ENCODE measurements around the gene UBLCP1. TPM values are rescaled to one million over a fixed set of nuclear protein-coding genes. Genes with fewer than 3 reads are reported as not detected.

The UBLCP1 gene
- total and polyA plus RNA-seq, 2 of the 13 experiments (the other 11 are each of a cell fraction or from before 2014, with no cell fraction given): 6.5 to 12.6 TPM

- TF ChIP-seq ZNF512B (CRISPR knock-in tag; IDR thresholded peaks at IDR 0.05; ENCODE audit: borderline replicate concordance) (no peak), GATA4 (IDR thresholded peaks at IDR 0.05; ENCODE audit: borderline replicate concordance, low read depth) (no peak), RNF2 (conservative IDR thresholded peaks at IDR 0.05; ENCODE audit: low read depth) (no peak), HNF4G (IDR thresholded peaks at IDR 0.05; ENCODE audit: borderline replicate concordance, low read depth, low read length) (no peak), HNF4G (CRISPR knock-in tag; IDR thresholded peaks at IDR 0.05; ENCODE audit: borderline replicate concordance, low read depth) (0 out of 2 replicates have a peak, but pooled peaks have one; percentile 2), NONO (IDR thresholded peaks at IDR 0.05) (no peak), NONO (CRISPR knock-in tag; conservative IDR thresholded peaks at IDR 0.05) (0 out of 2 replicates have a peak, but pooled peaks have one; percentile 7), HDAC6 (IDR thresholded peaks at IDR 0.05; ENCODE audit: low read depth, low read length) (no peak), MAFG (CRISPR knock-in tag; IDR thresholded peaks at IDR 0.05) (no peak), ZNF572 (CRISPR knock-in tag; IDR thresholded peaks at IDR 0.05) (no peak), AHR (CRISPR knock-in tag; IDR thresholded peaks at IDR 0.05) (no peak), SMAD9 (CRISPR knock-in tag; IDR thresholded peaks at IDR 0.05) (no peak), ZNF644 (CRISPR knock-in tag; IDR thresholded peaks at IDR 0.05; ENCODE audit: low read depth) (no peak), ELK4 (CRISPR knock-in tag; IDR thresholded peaks at IDR 0.05; ENCODE audit: borderline replicate concordance) (no peak), ZBTB49 (CRISPR knock-in tag; IDR thresholded peaks at IDR 0.05; ENCODE audit: borderline replicate concordance) (no peak), KDM1A (CRISPR knock-in tag; IDR thresholded peaks at IDR 0.05) (no peak), ZBTB42 (CRISPR knock-in tag; IDR thresholded peaks at IDR 0.05) (0 out of 2 replicates have a peak, but pooled peaks have one; percentile 2), ZNF790 (CRISPR knock-in tag; IDR thresholded peaks at IDR 0.05; ENCODE audit: borderline replicate concordance) (no peak), ZNF382 (CRISPR knock-in tag; IDR thresholded peaks at IDR 0.05; ENCODE audit: borderline replicate concordance) (no peak), TFAP4 (IDR thresholded peaks at IDR 0.05; ENCODE audit: borderline replicate concordance, low read depth) (no peak), FOXP1 (IDR thresholded peaks at IDR 0.05) (no peak), FOXP1 (CRISPR knock-in tag; IDR thresholded peaks at IDR 0.05) (no peak), ZNF138 (CRISPR knock-in tag; IDR thresholded peaks at IDR 0.05; ENCODE audit: low read depth) (0 out of 2 replicates have a peak, but pooled peaks have one; percentile 37), NRL (CRISPR knock-in tag; IDR thresholded peaks at IDR 0.05; ENCODE audit: borderline replicate concordance) (no peak)
Observed at GRCh38 chr5:159262472-159262858, 625 bp upstream of the UBLCP1 start (continued).
